Epidermal melanocyte (primary cell): ENCODE measurements around the gene SPDYE6.
"Not testable (repeated sequence)": the region's sequence is repeated elsewhere in the genome, so short reads cannot be mapped to it uniquely, and the experiment has no call there.

ENCODE experiments used
- DNase-seq: peaks from one replicate; pipeline ENCODE4 v3.0.0; 2011; ENCODE audit warnings: low spot score; ENCODE audit not compliant: insufficient read length

SPDYE6 gene

DNA sequence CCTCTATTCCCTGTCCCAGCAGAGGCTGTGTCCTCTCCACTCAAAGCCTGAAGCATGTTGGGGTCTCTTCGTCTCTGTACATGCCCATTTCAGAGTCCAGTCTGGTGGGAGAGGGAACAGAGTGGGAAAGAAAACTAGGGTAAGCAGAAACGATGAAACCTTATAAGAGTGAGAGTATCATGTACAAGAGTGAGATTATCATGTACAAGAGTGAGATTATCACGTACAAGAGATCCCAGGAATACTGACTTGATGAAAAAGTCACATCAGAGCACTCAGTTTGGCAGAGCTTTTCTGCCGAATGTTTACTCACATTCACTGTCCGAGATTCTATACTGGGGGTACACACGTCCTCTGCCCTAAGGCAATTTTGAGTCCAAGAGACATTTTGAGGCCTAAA, at the start of gene SPDYE6:
SPDYE6 (minus strand) TSS at position 101 of the 400 bp plus-strand sequence. CDS start 421 bp downstream, outside the sequence.
- DNase-seq, result not testable (repeated sequence)

- DNase-seq, result not testable (repeated sequence)
These were observed 48.6 kb upstream of the SPDYE6 start for GRCh38 chr7:102404862-102405188.

- DNase-seq, result peak; percentile 47
These were observed 48.0 kb upstream of the SPDYE6 start for GRCh38 chr7:102404005-102404861.

DNA sequence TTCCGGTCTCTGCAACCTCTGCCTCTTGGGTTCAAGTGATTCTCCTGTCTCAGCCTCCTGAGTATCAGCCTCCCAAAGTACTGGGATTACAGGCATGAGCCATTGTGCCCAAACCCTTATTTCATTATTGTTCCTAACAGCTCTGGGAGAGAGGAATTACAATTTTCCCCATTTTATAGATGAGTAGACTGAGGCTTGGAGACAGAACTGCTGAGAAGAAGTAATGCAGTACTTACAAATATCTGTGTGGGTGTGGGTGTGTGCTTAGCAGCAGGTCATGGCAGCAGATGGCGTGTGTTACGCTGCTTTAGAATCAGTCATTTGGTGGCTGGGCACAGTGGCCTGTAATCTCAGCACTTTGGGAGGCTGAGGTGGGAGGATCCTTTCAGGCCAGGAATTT, 47.3 kb upstream of the SPDYE6 start:
- no peak for DNase-seq

DNA sequence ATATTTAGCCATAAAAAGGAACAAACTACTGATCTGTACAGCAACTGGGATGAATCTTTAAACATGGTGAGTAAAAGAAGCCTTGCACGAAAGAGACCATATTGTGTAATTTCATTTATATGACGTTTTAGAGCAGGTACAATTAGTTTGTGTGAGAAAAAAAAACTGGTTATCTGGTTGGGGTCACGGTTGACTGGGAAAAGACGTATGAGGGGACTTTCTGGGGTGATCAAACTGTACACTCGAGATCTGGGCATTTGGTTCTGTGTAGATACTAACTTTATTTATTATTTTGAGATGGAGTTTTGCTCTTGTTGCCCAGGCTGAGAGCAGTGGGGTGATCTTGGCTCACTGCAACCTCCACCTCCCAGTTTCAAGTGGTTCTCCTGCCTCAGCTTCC, 44.1 kb upstream of the SPDYE6 start:
- no peak for DNase-seq

DNA sequence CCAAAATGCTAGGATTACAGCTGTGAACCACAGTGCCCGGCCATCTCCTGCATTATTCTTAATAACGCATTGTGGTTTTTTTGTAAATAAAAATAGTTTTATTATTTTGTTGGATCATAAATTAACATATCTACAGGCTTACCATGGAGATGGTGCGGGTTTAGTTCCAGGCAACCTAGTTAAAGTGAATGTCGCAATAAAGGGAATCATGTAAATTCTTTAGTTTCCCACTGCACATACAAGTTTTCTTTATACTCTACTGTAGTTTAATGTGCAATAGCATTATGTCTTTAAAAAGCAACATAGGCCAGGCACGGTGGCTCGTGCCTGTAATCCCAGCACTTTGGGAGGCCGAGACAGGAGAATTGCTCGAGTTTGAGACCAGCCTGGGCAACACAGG, 42.3 kb upstream of the SPDYE6 start:
- no peak for DNase-seq

DNA sequence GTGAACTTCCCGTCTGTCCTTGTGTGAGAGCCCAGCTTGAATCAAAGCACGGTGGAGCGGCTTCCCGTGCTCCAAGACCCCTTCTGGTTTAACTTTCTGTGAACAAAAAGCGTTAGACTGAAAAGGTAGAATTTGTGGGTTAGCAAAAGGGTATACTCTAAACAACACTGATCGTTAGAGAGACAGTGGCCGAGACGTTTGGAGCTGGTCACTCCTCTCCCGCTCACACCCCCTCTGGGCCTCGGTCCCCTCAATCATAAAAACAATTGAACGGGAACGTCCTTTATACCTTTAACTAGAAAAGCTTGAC, 40.4 kb upstream of the SPDYE6 start:
- no peak for DNase-seq

- peak; percentile 56 for DNase-seq
These were observed 39.8 kb upstream of the SPDYE6 start, which contains the start of gene PRKRIP1 for GRCh38 chr7:102395873-102396709. Gene PRKRIP1, plus strand, starts transcription at chr7:102396363. Its CDS starts 49 bp downstream, at chr7:102396412.

DNA sequence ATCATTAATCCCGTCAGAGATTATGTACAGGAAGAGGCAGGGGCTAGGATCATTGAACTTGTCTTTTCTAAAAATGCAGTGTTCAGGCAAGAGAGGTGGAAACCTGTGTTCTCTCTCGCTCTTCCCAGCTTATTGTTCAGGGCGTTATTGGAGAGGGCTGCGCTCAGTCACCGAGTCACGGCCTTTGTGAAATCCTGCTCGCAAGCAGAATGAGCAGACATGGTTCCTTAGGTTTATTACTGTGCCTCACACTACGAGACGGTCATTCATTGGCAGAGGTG, 39.3 kb upstream of the SPDYE6 start:
- no peak for DNase-seq

- DNase-seq, result no peak
These were observed 37.2 kb upstream of the SPDYE6 start for GRCh38 chr7:102393467-102393866.

- no peak for DNase-seq
These were observed 36.1 kb upstream of the SPDYE6 start for GRCh38 chr7:102392330-102392729.

DNA sequence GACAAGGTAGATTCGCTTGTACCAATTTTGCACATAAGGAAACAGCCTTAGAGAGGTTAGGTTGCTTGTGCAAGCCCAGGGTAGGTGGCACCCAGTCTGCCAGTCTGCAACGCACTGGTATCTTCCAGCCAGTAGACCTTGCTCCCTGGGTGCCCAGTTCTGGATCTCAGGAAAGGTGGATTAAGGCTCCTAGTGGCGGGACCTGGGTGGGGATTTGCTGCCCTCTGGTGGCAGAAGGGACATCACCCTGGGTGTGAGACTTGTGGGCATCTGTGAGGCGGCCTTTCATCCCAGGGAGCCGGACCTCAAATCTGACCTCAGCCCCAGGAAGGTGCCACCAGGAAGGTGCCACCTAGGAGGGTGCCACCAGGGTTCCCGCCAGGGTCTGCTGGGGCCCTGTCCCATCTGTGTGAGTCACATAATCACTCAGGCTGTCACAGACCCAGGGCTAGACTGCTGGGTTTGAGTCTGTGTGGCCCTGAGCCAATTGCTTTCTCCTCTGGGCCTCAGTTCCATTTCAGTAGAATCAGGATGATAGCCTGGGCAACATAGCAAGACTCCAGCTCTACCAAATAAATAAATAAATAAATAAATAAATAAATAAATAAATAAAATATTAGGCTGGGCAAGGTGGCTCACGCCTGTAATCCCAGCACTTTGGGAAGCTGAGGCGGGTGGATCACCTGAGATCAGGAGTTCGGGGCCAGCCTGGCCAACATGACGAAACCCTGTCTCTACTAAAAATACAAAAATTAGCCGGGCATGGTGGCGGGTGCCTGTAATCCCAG, 34.6 kb upstream of the SPDYE6 start:
- peak; percentile 54 for DNase-seq

- no peak for DNase-seq
These were observed 33.6 kb upstream of the SPDYE6 start for GRCh38 chr7:102389810-102390209.

- DNase-seq, result no peak
These were observed 30.8 kb upstream of the SPDYE6 start for GRCh38 chr7:102387064-102387463.

DNA sequence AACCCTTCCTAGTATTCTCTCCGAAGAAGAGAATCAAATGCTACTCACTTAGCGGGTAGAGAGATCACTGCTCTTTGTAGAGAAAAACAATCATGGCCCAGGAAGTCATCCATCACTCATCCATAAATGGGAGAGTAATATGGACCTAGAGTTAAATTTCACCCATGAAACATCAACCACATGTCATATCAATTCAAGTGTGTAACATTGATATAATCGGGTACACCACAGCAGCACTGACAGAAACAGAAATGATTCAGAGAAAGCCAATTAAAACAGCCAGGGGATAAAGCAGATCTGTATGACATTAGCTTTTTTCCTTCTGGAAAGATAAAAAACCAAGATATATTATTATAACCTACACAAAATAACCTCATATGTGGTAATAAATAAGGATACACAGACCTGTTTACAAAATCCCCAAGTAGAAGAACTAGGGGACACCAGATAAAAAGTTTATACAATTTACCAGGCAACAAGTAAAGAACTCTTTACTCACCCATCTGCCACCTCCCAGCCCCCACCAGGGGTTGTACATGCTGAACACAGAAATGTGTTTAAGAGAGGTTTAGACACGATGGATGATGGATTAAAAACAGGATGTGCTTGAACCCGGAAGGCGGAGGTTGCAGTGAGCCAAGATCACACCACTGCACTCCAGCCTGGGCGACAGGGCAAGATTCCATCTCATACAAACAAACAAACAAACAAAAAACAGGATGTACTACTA, 25.6 kb upstream of the SPDYE6 start:
- not testable (repeated sequence) for DNase-seq

DNA sequence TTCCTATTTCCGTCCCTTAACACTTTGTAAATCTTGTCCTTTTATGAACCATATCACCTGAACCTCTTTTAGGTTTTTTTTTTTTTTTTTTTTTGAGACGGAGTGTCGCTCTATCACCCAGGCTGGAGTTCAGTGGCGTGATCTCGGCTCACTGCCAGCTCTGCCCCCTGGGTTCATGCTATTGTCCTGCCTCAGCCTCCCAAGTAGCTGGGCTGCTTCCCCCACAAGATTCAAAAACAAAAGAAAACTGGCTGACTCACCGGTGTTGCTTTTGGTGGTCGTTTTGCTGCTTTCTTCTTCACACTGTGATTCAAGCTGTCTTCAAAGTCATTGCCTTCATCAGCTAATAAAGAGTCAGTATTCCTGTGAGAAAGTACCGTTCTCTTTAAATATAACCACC, 24.6 kb upstream of the SPDYE6 start:
- DNase-seq, result not testable (repeated sequence)

- no peak for DNase-seq
These were observed 20.8 kb upstream of the SPDYE6 start for GRCh38 chr7:102376964-102377466.

DNA sequence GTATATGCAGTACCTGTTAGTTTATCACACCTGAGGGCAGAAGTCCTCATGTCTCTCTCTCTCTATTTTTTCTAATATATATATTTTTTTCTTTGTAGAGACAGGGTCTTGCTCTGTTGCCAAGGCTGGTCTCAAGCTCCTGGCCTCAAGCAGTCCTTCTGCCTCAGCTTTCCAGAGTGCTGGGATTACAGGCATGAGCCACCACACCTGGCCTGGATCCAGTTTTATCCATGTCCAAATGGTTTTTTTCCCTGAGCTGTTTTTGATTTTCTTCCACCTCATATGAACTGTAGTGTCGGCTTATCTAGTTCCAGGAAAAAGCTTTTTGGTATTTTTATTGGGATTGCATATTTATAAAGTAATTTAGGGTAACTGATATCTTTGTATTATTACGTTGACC, 16.6 kb upstream of the SPDYE6 start:
- DNase-seq, result not testable (repeated sequence)

DNA sequence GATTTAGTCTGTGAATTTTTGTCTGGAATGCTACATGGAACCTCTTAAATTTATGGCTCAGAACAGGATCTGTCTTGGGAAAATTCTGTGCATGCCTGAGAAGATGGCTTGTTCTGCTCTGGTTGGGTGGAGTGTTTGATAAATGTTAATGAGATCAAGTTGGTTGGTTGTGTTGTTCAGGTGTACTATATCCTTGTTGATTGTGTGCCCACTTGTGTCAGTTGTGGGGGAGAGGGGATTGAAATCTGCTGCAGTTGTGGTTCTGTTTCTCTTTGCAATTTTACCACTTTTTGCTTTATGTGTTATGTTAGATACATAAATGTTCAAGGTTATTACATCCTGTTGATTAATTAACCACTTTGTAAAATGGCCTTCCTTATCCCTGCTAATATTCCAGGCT, 13.8 kb upstream of the SPDYE6 start:
- DNase-seq, result not testable (repeated sequence)

DNA sequence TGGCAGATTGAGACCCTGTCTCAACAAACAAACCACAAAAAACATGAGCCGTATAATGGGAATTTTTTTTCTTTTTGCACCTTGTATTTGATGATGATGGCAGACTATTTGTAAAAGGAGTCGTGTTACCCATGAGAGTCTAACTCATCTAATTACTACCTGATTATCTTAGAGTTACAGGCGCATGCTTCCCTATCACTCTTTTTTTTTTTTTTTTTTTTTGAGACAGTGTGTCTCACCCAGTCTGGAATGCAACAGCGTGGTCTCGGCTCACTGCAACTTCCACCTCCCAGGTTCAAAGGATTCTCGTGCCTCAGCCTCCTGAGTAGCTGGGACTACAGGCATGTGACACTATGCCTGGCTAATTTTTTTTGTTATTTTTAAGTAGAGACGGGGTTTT, 9.1 kb upstream of the SPDYE6 start:
- DNase-seq, result not testable (repeated sequence)

GRCh38 chr7:102364394-102364886, 8.2 kb upstream of the SPDYE6 start:
- DNase-seq, result not testable (repeated sequence)
